K562 (cell line): Measurements from ENCODE around the gene S100A3. TPM values are rescaled to one million over a fixed set of nuclear protein-coding genes. Genes with fewer than 3 reads are reported as not detected.
A peak's percentile ranks its signal among the peaks of the same experiment; 100 is the strongest.

Experiments used
- BRCA1 ChIP-seq, 2 experiments: fragments of 450-650 bp in 1 of 2; sonication (generic) in 1 of 2; formaldehyde crosslinking in 1 of 2; IDR thresholded peaks; 2 replicates each; pipeline versions ENCODE4 v1.5.0 to v1.6.1; 2017 to 2020; ENCODE audit warnings: mild to moderate bottlenecking in 1 of 2, missing genetic modification reagents in 1 of 2
- CHAMP1 ChIP-seq: fragments of 450-650 bp; IDR thresholded peaks from 2 replicates; pipeline ENCODE4 v1.6.1; 2016; ENCODE audit warnings: mild to moderate bottlenecking
- FOXK1 ChIP-seq: sonication (generic); formaldehyde crosslinking; IDR thresholded peaks from 2 replicates; pipeline ENCODE4 v1.8.0; 2022; ENCODE audit warnings: missing genetic modification reagents, mild to moderate bottlenecking, borderline replicate concordance
- HNRNPLL ChIP-seq: fragments of 200-400 bp; formaldehyde crosslinking; IDR thresholded peaks from 2 replicates; pipeline ENCODE4 v1.6.1; 2017; ENCODE audit warnings: low read length, low read depth, mild to moderate bottlenecking; ENCODE audit not compliant: poor library complexity, severe bottlenecking
- KDM5B ChIP-seq: fragments of 200-600 bp; sonication (generic); IDR thresholded peaks from 2 replicates; pipeline ENCODE4 v1.6.1; 2012; ENCODE audit warnings: low read depth, mild to moderate bottlenecking, moderate library complexity, low read length, control low read depth, inconsistent platforms; ENCODE audit not compliant: insufficient replicate concordance
- MAX ChIP-seq: sonication (generic); formaldehyde crosslinking; IDR thresholded peaks from 2 replicates; pipeline ENCODE4 v1.9.0; 2022; ENCODE audit warnings: mild to moderate bottlenecking, missing genetic modification reagents
- NR2C2 ChIP-seq, 2 experiments: fragments of 200-800 bp in 1 of 2; sonication (Bioruptor generic) in 1 of 2; sonication (generic) in 1 of 2; formaldehyde crosslinking in 1 of 2; IDR thresholded peaks; 2 replicates each; pipeline versions ENCODE4 v1.6.1 to v1.8.0; 2016 to 2022; ENCODE audit warnings: mild to moderate bottlenecking in 1 of 2, missing compliant biosample characterization in 1 of 2, missing genetic modification characterization in 1 of 2, missing genetic modification reagents in 1 of 2
- RBBP5 ChIP-seq: fragments of 200-600 bp; sonication (generic); IDR thresholded peaks from 2 replicates; pipeline ENCODE4 v1.6.1; 2012; ENCODE audit warnings: borderline replicate concordance, mild to moderate bottlenecking, low read length, control low read depth, inconsistent platforms; ENCODE audit not compliant: insufficient read depth, poor library complexity, severe bottlenecking
- RBFOX2 ChIP-seq: fragments of 200-400 bp; formaldehyde crosslinking; IDR thresholded peaks from 2 replicates; pipeline ENCODE4 v1.6.1; 2017; ENCODE audit warnings: low read depth, mild to moderate bottlenecking, low read length, moderate library complexity
- SUPT5H ChIP-seq: fragments of 450-650 bp; IDR thresholded peaks from 2 replicates; pipeline ENCODE4 v1.6.1; 2016
- TFAP4 ChIP-seq: sonication (generic); formaldehyde crosslinking; IDR thresholded peaks from 2 replicates; pipeline ENCODE4 v1.8.0; 2022; ENCODE audit warnings: missing genetic modification reagents, mild to moderate bottlenecking, moderate library complexity, borderline replicate concordance
- TRIM28 ChIP-seq: fragments of 450-650 bp; IDR thresholded peaks from 2 replicates; pipeline ENCODE4 v1.6.1; 2017
- U2AF1 ChIP-seq: fragments of 200-400 bp; formaldehyde crosslinking; optimal IDR thresholded peaks from 2 replicates; pipeline ENCODE3; 2017; ENCODE audit warnings: mild to moderate bottlenecking, low read depth, low read length, moderate library complexity
- ZFX ChIP-seq: sonication (generic); formaldehyde crosslinking; IDR thresholded peaks from 2 replicates; pipeline ENCODE4 v1.8.0; 2022; ENCODE audit warnings: mild to moderate bottlenecking, missing genetic modification reagents, moderate library complexity
- ZNF224 ChIP-seq: sonication (generic); formaldehyde crosslinking; IDR thresholded peaks from 2 replicates; pipeline ENCODE4 v1.8.0; 2022; ENCODE audit warnings: mild to moderate bottlenecking, missing genetic modification reagents
- polyA plus RNA-seq, 8 experiments: library from polyadenylated mRNA; depleted of rRNA in 4 of 8; stranded (reverse) in 5 of 8; unstranded in 3 of 8; fragments of >200 nt; fragmentation: Nextera tagmentation in 2 of 8; fragmentation: Illumina TruSeq in 1 of 8; extraction: Ambion mirVana in 2 of 8; extraction: Trizol in 1 of 8; gene quantifications; 2 replicates each; pipeline versions ENCODE4 v1.2.1 to v1.2.3, GENCODE V29; 2011 to 2014; ENCODE audit warnings: inconsistent platforms in 1 of 8, missing spikeins in 1 of 8
- total RNA-seq, 7 experiments: library from RNA; depleted of rRNA in 6 of 7; stranded (reverse); fragments of >200 nt in 6 of 7; fragmentation: Illumina TruSeq in 2 of 7; extraction: Trizol in 2 of 7; gene quantifications; 2 replicates each; pipeline versions ENCODE4 v1.2.1 to v1.2.3, GENCODE V29; 2011 to 2021; ENCODE audit warnings: low replicate concordance in 1 of 7
- TF ChIP-seq, protein P1 (sequence below): fragments of 250-450 bp; sonication (Bioruptor Pico); IDR thresholded peaks from 2 replicates; pipeline ENCODE4 v1.5.0; 2020; ENCODE audit warnings: mild to moderate bottlenecking
- TF ChIP-seq, protein P2 (sequence below): fragments of 450-650 bp; IDR thresholded peaks from 2 replicates; pipeline ENCODE4 v1.6.1; 2017; ENCODE audit warnings: mild to moderate bottlenecking, moderate library complexity

The S100A3 gene
- total and polyA plus RNA-seq, 9 of the 15 experiments (the other 6 are each of a cell fraction or from before 2014, with no cell fraction given) = 0.08 to 1.7 (median 0.18) TPM; not detected in 4

DNA sequence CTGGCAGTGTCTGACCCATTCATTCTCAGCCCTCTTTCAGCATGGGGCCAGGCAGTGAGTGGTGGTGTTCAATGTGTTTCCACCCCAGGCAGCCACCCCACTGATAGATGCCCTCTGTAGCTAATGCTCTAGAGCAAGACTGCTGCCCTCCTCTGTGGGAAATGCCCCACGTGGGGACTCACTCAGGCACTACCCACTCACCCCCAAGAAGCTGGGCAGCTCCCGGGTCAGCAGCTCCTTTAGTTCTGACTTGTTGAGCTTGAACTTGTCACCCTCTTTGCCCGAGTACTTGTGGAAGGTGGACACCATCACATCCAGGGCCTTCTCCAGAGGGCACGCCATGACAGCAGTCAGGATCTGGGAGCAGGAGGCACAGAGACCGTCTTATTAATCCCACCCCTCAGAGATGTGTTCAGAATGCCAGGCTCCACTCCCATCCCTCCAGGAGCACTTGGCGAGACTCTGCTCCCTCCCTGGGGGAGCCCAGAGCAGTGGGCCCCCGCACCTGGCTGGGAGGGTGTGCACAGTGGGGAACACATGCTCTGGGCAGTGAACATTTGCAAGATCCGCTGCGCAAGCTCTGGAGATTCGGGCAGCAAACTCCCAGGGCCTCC is 4.5 kb downstream of the S100A3 start (continued):
- peak; percentile 60 for TF ChIP-seq RBFOX2
- peak; percentile 69 for TF ChIP-seq TRIM28
- TF ChIP-seq MAX (CRISPR knock-in tag) = 0 out of 2 replicates have a peak, but pooled peaks have one; percentile 36
- no peak for TF ChIP-seq TFAP4 (CRISPR knock-in tag)
- peak; percentile 15; the same call in 1 of the 2 replicates for TF ChIP-seq FOXK1 (CRISPR knock-in tag)
- 0 out of 2 replicates have a peak, but pooled peaks have one; percentile 88 for TF ChIP-seq ZFX (CRISPR knock-in tag)
- TF ChIP-seq, protein P1, sequence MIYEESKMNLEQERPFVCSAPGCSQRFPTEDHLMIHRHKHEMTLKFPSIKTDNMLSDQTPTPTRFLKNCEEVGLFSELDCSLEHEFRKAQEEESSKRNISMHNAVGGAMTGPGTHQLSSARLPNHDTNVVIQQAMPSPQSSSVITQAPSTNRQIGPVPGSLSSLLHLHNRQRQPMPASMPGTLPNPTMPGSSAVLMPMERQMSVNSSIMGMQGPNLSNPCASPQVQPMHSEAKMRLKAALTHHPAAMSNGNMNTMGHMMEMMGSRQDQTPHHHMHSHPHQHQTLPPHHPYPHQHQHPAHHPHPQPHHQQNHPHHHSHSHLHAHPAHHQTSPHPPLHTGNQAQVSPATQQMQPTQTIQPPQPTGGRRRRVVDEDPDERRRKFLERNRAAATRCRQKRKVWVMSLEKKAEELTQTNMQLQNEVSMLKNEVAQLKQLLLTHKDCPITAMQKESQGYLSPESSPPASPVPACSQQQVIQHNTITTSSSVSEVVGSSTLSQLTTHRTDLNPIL = no peak
- TF ChIP-seq BRCA1 (IDR thresholded peaks at IDR 0.05) = no peak
- TF ChIP-seq BRCA1 (CRISPR knock-in tag; IDR thresholded peaks at IDR 0.05) = peak; percentile 52; the same call in 1 of the 2 replicates
- TF ChIP-seq SUPT5H = 0 out of 2 replicates have a peak, but pooled peaks have one; percentile 29
- TF ChIP-seq CHAMP1 = no peak
- TF ChIP-seq, protein P2, sequence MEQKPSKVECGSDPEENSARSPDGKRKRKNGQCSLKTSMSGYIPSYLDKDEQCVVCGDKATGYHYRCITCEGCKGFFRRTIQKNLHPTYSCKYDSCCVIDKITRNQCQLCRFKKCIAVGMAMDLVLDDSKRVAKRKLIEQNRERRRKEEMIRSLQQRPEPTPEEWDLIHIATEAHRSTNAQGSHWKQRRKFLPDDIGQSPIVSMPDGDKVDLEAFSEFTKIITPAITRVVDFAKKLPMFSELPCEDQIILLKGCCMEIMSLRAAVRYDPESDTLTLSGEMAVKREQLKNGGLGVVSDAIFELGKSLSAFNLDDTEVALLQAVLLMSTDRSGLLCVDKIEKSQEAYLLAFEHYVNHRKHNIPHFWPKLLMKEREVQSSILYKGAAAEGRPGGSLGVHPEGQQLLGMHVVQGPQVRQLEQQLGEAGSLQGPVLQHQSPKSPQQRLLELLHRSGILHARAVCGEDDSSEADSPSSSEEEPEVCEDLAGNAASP = no peak
- TF ChIP-seq NR2C2 (CRISPR knock-in tag; IDR thresholded peaks at IDR 0.05) = 0 out of 2 replicates have a peak, but pooled peaks have one; percentile 51
- no peak for TF ChIP-seq NR2C2 (tag; IDR thresholded peaks at IDR 0.05)
- no peak for TF ChIP-seq HNRNPLL
- TF ChIP-seq RBBP5 = peak; percentile 26
- TF ChIP-seq KDM5B = peak; percentile 24
- 0 out of 2 replicates have a peak, but pooled peaks have one; percentile 32 for TF ChIP-seq ZNF224 (CRISPR knock-in tag)
- no peak for TF ChIP-seq U2AF1
